Measurements from ENCODE around the gene CHL1. TPM values are rescaled to one million over a fixed set of nuclear protein-coding genes. Genes with fewer than 3 reads are reported as not detected.

The CHL1 gene
- total and polyA plus RNA-seq, 2 experiments from 2014 or later = 1.4 to 1.9 TPM

GRCh38 chr3:452221-452620, 255.7 kb downstream of the CHL1 start:
- H3K27ac Mint-ChIP-seq = no peak overlapping the region
- Histone ChIP-seq H3K27ac (ENCODE audit: low read depth) (no peak overlapping the region), H3F3A (replicated peaks; ENCODE audit: low read depth) (no peaks in the 10 kb centered on the region), H3K4me3 (no peak overlapping the region), H3K36me3 (ENCODE audit: insufficient read depth) (no peaks in the 10 kb centered on the region), H3K9me2 (ENCODE audit: insufficient read depth) (no peaks in the 10 kb centered on the region; the same call in 1 of the 2 replicates), H3K4me2 (no peak overlapping the region), H3K79me2 (replicated peaks; ENCODE audit: insufficient read depth) (no peaks in the 10 kb centered on the region), H4K20me1 (replicated peaks; ENCODE audit: insufficient read depth) (no peaks in the 10 kb centered on the region; the same call in 1 of the 2 replicates), H3K4me1 (ENCODE audit: insufficient read depth) (peaks cover 14% of the 10 kb centered on the region), H3K27me3 (ENCODE audit: insufficient read depth) (no peaks in the 10 kb centered on the region), H2AFZ (no peak overlapping the region)
- H3K4me1 Mint-ChIP-seq = no peaks in the 10 kb centered on the region
- no peak for DNase-seq (ENCODE audit: low spot score)
- no peaks in the 10 kb centered on the region for H3K27me3 Mint-ChIP-seq (ENCODE audit: insufficient read depth, low read depth, poor library complexity)
- peaks cover 16% of the 10 kb centered on the region for H3K36me3 Mint-ChIP-seq (ENCODE audit: low read depth)
- no peak overlapping the region for H3K4me3 Mint-ChIP-seq
- TF ChIP-seq JUNB (IDR thresholded peaks at IDR 0.05; ENCODE audit: unreplicated experiment) = no peak
- TF ChIP-seq CREB1 (CRISPR knock-in tag; IDR thresholded peaks at IDR 0.05; ENCODE audit: low read depth) = no peak
- TF ChIP-seq EZH2 (IDR thresholded peaks at IDR 0.05; ENCODE audit: low read depth, unreplicated experiment) = no peak
- no peak for TF ChIP-seq EZH2phosphoT487 (IDR thresholded peaks at IDR 0.05; ENCODE audit: unreplicated experiment)
- TF ChIP-seq ZNF114 (CRISPR knock-in tag; IDR thresholded peaks at IDR 0.05) = no peak
- peaks cover 86% of the 10 kb centered on the region for H3K9me3 Mint-ChIP-seq
- ATAC-seq = no peak

- Histone ChIP-seq H3K4me2 (no peak overlapping the region), H3K4me1 (ENCODE audit: insufficient read depth) (peaks cover 14% of the 10 kb centered on the region), H4K20me1 (replicated peaks; ENCODE audit: insufficient read depth) (no peaks in the 10 kb centered on the region; the same call in 1 of the 2 replicates), H3K36me3 (ENCODE audit: insufficient read depth) (no peaks in the 10 kb centered on the region), H3K27ac (ENCODE audit: low read depth) (no peak overlapping the region), H3K27me3 (ENCODE audit: insufficient read depth) (no peaks in the 10 kb centered on the region), H3K9me2 (ENCODE audit: insufficient read depth) (no peaks in the 10 kb centered on the region; the same call in 1 of the 2 replicates), H3K4me3 (no peak overlapping the region), H3K79me2 (replicated peaks; ENCODE audit: insufficient read depth) (no peaks in the 10 kb centered on the region), H3F3A (replicated peaks; ENCODE audit: low read depth) (no peaks in the 10 kb centered on the region), H2AFZ (no peak overlapping the region)
- no peak overlapping the region for H3K4me3 Mint-ChIP-seq
- TF ChIP-seq CTCF (conservative IDR thresholded peaks at IDR 0.05; ENCODE audit: low read depth in 2 of 2) = no peak
- TF ChIP-seq JUNB (IDR thresholded peaks at IDR 0.05; ENCODE audit: unreplicated experiment) = no peak
- no peak for TF ChIP-seq CREB1 (CRISPR knock-in tag; IDR thresholded peaks at IDR 0.05; ENCODE audit: low read depth)
- DNase-seq (ENCODE audit: low spot score) = no peak
- H3K4me1 Mint-ChIP-seq = no peaks in the 10 kb centered on the region
- peaks cover 23% of the 10 kb centered on the region for H3K36me3 Mint-ChIP-seq (ENCODE audit: low read depth)
- no peak for ATAC-seq
- no peaks in the 10 kb centered on the region for H3K27me3 Mint-ChIP-seq (ENCODE audit: insufficient read depth, low read depth, poor library complexity)
- H3K9me3 Mint-ChIP-seq = peaks cover 85% of the 10 kb centered on the region
- no peak overlapping the region for H3K27ac Mint-ChIP-seq
Measured at GRCh38 chr3:453106-453505, 256.5 kb downstream of the CHL1 start.

- DNase-seq (ENCODE audit: low spot score) = no peak
- H3F3A ChIP-seq (replicated peaks; ENCODE audit: low read depth) = no peaks in the 10 kb centered on the region
- Mint-ChIP-seq H3K9me3 (peaks cover 88% of the 10 kb centered on the region), H3K36me3 (ENCODE audit: low read depth) (peaks cover 25% of the 10 kb centered on the region), H3K27ac (no peak overlapping the region), H3K27me3 (ENCODE audit: insufficient read depth, low read depth, poor library complexity) (no peaks in the 10 kb centered on the region), H3K4me3 (no peak overlapping the region), H3K4me1 (no peaks in the 10 kb centered on the region)
- no peaks in the 10 kb centered on the region for H3K36me3 ChIP-seq (ENCODE audit: insufficient read depth)
- no peak overlapping the region for H2AFZ ChIP-seq
- H3K4me1 ChIP-seq (ENCODE audit: insufficient read depth) = peaks cover 30% of the 10 kb centered on the region
- H3K27me3 ChIP-seq (ENCODE audit: insufficient read depth) = no peaks in the 10 kb centered on the region
- no peaks in the 10 kb centered on the region for H3K9me2 ChIP-seq (ENCODE audit: insufficient read depth)
- H3K27ac ChIP-seq (ENCODE audit: low read depth) = no peak overlapping the region
- no peaks in the 10 kb centered on the region for H3K79me2 ChIP-seq (replicated peaks; ENCODE audit: insufficient read depth)
- no peak overlapping the region for H3K4me3 ChIP-seq
- ATAC-seq = no peak
- no peaks in the 10 kb centered on the region for H4K20me1 ChIP-seq (replicated peaks; ENCODE audit: insufficient read depth)
- H3K4me2 ChIP-seq = no peak overlapping the region
- no peak for TF ChIP-seq POLR2AphosphoS5 (IDR thresholded peaks at IDR 0.05; ENCODE audit: low read depth)
- TF ChIP-seq CTCF (conservative IDR thresholded peaks at IDR 0.05; ENCODE audit: low read depth in 2 of 2) = no peak
- no peak for TF ChIP-seq EZH2 (IDR thresholded peaks at IDR 0.05; ENCODE audit: low read depth, unreplicated experiment)
- no peak for TF ChIP-seq CREB1 (CRISPR knock-in tag; IDR thresholded peaks at IDR 0.05; ENCODE audit: low read depth)
- TF ChIP-seq ZNF331 (CRISPR knock-in tag; IDR thresholded peaks at IDR 0.05; ENCODE audit: low read depth) = no peak
- TF ChIP-seq ETS1 (IDR thresholded peaks at IDR 0.05) = no peak
- no peak for TF ChIP-seq REST (IDR thresholded peaks at IDR 0.05; ENCODE audit: unreplicated experiment)
- TF ChIP-seq STAT1 (IDR thresholded peaks at IDR 0.05; ENCODE audit: unreplicated experiment) = no peak
Measured at GRCh38 chr3:454986-455385, 258.4 kb downstream of the CHL1 start.
